Measurements from ENCODE around the gene JAZF1.
"Not testable (repeated sequence)": the region's sequence is repeated elsewhere in the genome, so short reads cannot be mapped to it uniquely, and the experiment has no call there.

Gene JAZF1

DNA sequence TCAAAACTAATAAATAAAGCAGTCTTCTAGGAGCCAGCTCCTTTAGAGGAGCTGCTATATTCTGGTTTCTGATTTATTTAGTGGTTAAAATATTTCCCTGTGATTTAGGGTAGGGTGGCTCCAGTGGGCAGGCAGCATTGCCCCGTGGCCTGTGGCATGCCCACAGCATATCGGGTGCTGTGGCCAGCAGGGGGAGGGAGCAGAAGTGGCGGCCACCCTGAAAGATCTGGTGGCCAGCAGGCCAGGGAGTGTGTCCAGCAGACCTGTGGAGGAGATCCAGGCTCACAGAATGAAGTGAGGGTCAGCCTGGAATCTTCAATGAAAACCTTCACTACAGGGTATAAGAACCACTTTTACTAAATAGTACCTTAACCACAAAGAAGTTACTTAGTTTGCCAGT lies 251.5 kb downstream of the JAZF1 start:
- H3K4me1 ChIP-seq (ENCODE audit: control insufficient read depth, insufficient read depth, low read length, unreplicated experiment) = peaks cover 13% of the 10 kb centered on the region
- H3K4me3 ChIP-seq (ENCODE audit: low read depth, low read length) = no peak overlapping the region
- H2AFZ ChIP-seq (ENCODE audit: low read length, unreplicated experiment) = no peak overlapping the region
- H3K79me2 ChIP-seq (ENCODE audit: control insufficient read depth, insufficient read depth, low read length, unreplicated experiment) = no peaks in the 10 kb centered on the region
- no peaks in the 10 kb centered on the region for H3K36me3 ChIP-seq (ENCODE audit: insufficient read depth, low read length)
- no peak overlapping the region for H3K27ac ChIP-seq (ENCODE audit: low read depth, low read length)
- H3K27me3 ChIP-seq (ENCODE audit: insufficient read depth, low read length) = no peaks in the 10 kb centered on the region

DNA sequence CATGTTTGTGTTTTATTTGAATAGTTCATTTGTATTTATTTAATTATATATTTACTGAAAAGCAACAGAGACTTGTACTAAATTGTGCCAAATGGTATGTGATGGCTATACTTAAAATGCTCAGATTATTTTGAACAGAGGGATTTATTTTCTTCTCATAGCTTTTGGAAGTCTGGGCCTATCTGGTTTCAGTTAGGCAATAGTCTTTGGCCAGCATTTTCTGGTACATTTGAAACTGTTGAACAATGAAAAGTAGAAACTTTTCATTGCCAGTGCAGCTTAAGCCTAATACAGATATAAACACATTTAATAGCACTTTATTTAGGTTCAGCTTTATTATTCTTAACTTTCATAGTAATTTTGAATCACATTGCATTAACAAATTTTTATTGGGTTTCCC lies 252.6 kb downstream of the JAZF1 start:
- Histone ChIP-seq H3K36me3 (ENCODE audit: insufficient read depth, low read length) (no peaks in the 10 kb centered on the region), H3K27me3 (ENCODE audit: insufficient read depth, low read length) (no peaks in the 10 kb centered on the region), H3K27ac (ENCODE audit: low read depth, low read length) (no peak overlapping the region), H3K4me3 (ENCODE audit: low read depth, low read length) (no peak overlapping the region), H3K79me2 (ENCODE audit: control insufficient read depth, insufficient read depth, low read length, unreplicated experiment) (no peaks in the 10 kb centered on the region), H2AFZ (ENCODE audit: low read length, unreplicated experiment) (no peak overlapping the region), H3K4me1 (ENCODE audit: control insufficient read depth, insufficient read depth, low read length, unreplicated experiment) (peaks cover 6% of the 10 kb centered on the region)

DNA sequence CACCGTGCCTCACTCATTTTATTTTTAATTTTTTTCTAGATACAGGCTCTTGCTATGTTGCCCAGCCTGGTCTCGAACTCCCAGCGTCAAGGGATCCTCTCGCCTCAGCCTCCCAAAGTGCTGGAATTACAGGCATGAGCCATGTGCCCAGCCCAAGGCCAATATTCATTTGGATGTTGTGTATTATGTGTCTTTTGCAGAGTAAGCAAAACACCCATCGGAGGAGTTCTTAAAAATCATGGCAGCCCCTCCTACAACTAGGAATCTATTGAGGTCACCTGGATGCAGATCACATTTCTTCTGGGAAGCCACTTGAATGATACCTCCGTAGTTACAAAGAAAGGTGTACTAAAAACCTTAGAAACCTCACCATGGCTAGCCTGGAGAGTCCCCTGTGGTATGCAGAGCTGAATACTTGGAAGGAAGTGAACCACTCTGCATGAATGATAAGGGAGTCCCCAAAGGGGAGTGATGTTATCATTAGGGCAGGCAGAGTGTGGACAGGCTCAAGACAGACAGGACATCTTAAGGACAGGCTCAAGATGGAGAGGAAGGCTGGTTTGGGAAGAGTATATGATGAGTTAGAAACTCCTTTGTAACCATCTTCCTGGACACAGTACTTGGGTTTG lies 254.9 kb downstream of the JAZF1 start:
- Histone ChIP-seq H3K36me3 (ENCODE audit: insufficient read depth, low read length) (no peaks in the 10 kb centered on the region), H3K27me3 (ENCODE audit: insufficient read depth, low read length) (no peaks in the 10 kb centered on the region), H3K79me2 (ENCODE audit: control insufficient read depth, insufficient read depth, low read length, unreplicated experiment) (no peaks in the 10 kb centered on the region), H3K4me1 (ENCODE audit: control insufficient read depth, insufficient read depth, low read length, unreplicated experiment) (peaks cover 10% of the 10 kb centered on the region), H3K4me3 (ENCODE audit: low read depth, low read length) (no peak overlapping the region), H2AFZ (ENCODE audit: low read length, unreplicated experiment) (no peak overlapping the region), H3K27ac (ENCODE audit: low read depth, low read length) (no peak overlapping the region)

DNA sequence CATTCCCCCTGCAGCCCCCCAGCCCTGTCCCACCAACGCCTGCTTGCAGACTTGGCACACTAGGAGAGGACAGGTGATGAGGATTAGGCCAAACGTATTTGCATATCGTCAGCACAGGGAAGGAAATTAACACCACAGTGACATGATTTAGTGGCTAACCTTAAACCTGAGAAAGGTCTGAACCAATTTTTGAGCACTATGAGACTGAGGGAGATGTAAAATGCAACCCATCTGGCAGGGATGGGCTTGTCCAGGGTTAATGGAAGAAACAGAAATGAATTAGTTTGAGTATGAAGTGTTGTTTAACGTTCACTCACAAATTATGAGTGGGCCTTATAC lies 257.0 kb downstream of the JAZF1 start:
- H3K4me1 ChIP-seq (ENCODE audit: control insufficient read depth, insufficient read depth, low read length, unreplicated experiment) = peaks cover 13% of the 10 kb centered on the region
- no peaks in the 10 kb centered on the region for H3K27me3 ChIP-seq (ENCODE audit: insufficient read depth, low read length)
- H3K79me2 ChIP-seq (ENCODE audit: control insufficient read depth, insufficient read depth, low read length, unreplicated experiment) = no peaks in the 10 kb centered on the region
- no peak overlapping the region for H3K27ac ChIP-seq (ENCODE audit: low read depth, low read length)
- H3K4me3 ChIP-seq (ENCODE audit: low read depth, low read length) = no peak overlapping the region
- H3K36me3 ChIP-seq (ENCODE audit: insufficient read depth, low read length) = no peaks in the 10 kb centered on the region
- no peak overlapping the region for H2AFZ ChIP-seq (ENCODE audit: low read length, unreplicated experiment)

DNA sequence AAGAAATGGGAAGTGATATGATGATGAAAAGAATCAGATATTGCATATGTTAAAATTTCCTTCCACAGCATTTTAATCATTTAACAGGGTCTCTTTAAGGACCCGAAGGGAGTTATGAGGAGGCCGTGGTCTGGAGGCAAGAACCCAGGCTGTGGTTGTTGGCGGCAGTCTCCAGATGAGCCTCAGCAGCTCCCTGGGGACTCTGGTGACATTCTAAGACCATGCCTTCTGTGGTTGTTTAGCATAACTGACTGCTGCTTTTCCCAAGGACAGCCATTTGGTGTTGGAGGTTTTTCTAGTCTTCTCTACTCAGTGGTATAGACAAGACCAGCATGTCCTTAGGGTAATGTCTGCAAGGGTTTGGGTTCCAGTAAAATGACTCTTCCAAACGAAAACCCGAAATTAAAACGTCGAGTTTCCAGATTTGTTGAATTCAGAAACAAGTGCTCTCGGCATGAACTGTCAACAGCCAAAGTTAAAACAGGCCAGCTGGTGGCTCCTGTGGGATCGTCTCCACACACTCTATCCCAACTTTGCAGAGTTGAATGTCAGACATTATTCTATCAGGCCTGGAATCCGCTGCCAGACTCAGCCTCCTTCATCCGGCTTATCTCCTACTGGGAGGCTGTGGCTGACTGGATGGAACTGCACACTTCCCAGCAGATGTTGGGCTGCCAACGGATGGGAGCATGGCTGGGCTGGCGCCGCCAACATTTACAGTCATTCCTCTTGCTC lies 257.5 kb downstream of the JAZF1 start:
- H2AFZ ChIP-seq (ENCODE audit: low read length, unreplicated experiment) = no peak overlapping the region
- H3K27ac ChIP-seq (ENCODE audit: low read depth, low read length) = no peak overlapping the region
- H3K79me2 ChIP-seq (ENCODE audit: control insufficient read depth, insufficient read depth, low read length, unreplicated experiment) = no peaks in the 10 kb centered on the region
- H3K36me3 ChIP-seq (ENCODE audit: insufficient read depth, low read length) = no peaks in the 10 kb centered on the region
- no peak overlapping the region for H3K4me3 ChIP-seq (ENCODE audit: low read depth, low read length)
- no peaks in the 10 kb centered on the region for H3K27me3 ChIP-seq (ENCODE audit: insufficient read depth, low read length)
- peaks cover 18% of the 10 kb centered on the region for H3K4me1 ChIP-seq (ENCODE audit: control insufficient read depth, insufficient read depth, low read length, unreplicated experiment)

DNA sequence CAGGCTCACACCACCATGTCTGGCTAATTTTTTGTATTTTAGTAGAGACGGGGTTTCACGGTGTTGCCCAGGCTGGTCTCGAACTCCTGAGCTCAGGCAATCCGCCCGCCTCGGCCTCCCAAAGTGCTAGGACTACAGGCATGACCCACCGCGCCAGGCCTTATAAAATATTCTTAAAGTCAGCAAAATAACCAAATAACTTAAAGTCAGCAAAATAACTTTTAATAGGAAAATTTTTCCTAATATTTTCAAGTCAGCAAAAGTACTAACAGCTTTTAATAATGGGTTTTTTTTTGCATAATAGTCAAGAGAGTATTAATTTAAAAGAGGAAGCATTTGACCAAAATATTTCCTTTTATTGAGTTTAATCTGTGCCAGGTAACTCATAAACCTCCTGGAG lies 258.2 kb downstream of the JAZF1 start:
- H3K4me1 ChIP-seq (ENCODE audit: control insufficient read depth, insufficient read depth, low read length, unreplicated experiment) = peaks cover 25% of the 10 kb centered on the region
- H3K36me3 ChIP-seq (ENCODE audit: insufficient read depth, low read length); H3K27ac ChIP-seq (ENCODE audit: low read depth, low read length); H3K4me3 ChIP-seq (ENCODE audit: low read depth, low read length); H2AFZ ChIP-seq (ENCODE audit: low read length, unreplicated experiment); H3K27me3 ChIP-seq (ENCODE audit: insufficient read depth, low read length); H3K79me2 ChIP-seq (ENCODE audit: control insufficient read depth, insufficient read depth, low read length, unreplicated experiment): not testable (repeated sequence)

DNA sequence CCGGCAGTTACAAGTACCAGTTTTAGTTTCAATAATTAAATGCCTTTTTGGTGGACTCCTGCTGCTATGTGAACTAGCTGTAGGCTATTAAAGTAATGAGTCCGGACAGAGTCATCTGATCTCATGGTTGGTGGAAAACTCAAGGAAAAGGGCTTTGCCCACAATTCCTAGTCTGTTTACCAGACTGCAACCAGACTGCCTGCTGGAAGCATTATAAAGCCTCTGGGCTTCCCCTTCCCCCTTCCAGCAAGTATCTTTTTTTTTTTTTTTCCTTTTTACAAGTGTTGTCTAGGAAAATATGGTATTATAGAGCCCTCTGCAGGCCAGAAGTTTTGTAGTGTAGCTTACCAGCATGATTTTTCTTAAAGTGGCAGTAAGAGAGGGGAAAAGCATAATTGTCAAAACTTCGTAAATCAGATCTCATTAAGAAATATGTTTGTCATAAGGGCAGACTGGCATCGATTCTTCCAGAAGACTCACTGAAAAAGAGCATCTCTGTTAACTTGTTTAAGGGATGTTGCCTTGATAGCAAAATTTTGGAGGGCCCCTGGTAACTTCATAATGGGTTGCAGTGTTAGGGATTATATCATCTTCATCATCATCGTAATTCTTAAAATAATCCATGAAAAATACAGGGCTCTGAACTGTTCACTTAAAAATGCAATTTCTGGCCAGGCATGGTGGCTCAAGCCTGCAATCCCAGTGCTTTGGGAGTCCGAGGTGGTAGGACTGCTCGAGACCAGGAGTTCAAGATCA lies 259.3 kb downstream of the JAZF1 start:
- Histone ChIP-seq H3K36me3 (ENCODE audit: insufficient read depth, low read length) (no peaks in the 10 kb centered on the region), H3K27ac (ENCODE audit: low read depth, low read length) (no peak overlapping the region), H3K27me3 (ENCODE audit: insufficient read depth, low read length) (no peaks in the 10 kb centered on the region), H3K79me2 (ENCODE audit: control insufficient read depth, insufficient read depth, low read length, unreplicated experiment) (no peaks in the 10 kb centered on the region), H2AFZ (ENCODE audit: low read length, unreplicated experiment) (no peak overlapping the region), H3K4me1 (ENCODE audit: control insufficient read depth, insufficient read depth, low read length, unreplicated experiment) (peaks cover 28% of the 10 kb centered on the region), H3K4me3 (ENCODE audit: low read depth, low read length) (no peak overlapping the region)

DNA sequence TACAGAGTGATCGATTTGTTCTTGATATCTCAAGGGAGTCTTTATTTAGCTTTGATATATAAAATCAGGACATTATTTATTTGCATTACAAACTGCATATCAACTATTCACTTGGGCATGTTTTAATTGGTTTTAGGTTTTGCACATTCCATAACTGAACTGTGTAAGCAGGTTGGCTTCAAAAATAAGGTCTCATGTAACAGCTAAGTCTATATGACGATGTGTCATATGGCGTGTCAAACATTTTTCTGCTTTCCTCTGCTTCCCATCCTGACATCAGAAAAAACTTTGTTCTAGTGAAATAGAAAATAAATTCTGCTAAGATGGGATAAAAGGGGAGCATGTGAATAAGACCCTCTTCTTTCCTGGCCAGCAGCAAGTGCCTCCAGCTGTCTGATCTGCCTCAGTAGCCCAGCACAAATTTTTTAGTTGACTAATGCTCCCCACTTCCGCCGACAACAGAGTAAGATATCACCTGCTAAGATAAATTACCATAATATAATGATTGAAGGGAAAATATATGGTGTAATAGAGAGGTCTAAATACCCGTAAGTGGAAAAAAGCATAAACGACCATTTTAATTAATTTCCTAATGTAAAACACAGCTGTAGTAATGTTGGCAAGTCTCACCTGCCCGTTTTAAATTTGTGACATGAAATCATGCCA lies 260.2 kb downstream of the JAZF1 start:
- no peak overlapping the region for H2AFZ ChIP-seq (ENCODE audit: low read length, unreplicated experiment)
- H3K4me1 ChIP-seq (ENCODE audit: control insufficient read depth, insufficient read depth, low read length, unreplicated experiment) = peaks cover 28% of the 10 kb centered on the region
- H3K27ac ChIP-seq (ENCODE audit: low read depth, low read length) = no peak overlapping the region

DNA sequence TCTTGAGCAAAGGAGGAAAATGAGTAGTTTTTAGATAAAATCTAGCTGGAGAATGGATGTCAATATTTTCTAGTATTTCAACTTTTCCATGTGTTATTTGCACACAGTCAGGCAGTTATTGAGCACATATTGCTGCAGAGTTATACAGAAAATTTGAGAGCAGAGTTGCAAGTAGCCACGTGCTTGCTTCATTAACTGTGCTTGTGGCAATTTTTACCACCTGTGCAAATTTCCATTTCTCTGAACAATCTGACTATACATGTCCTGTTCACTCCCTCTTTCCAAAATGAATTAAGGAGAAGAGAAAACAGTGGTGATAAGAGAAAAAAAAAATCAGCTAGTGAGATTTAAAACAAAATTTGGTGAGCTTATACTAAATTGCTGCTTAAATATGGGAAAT lies 262.1 kb downstream of the JAZF1 start:
- Histone ChIP-seq H3K36me3 (ENCODE audit: insufficient read depth, low read length) (no peaks in the 10 kb centered on the region), H3K4me1 (ENCODE audit: control insufficient read depth, insufficient read depth, low read length, unreplicated experiment) (peaks cover 21% of the 10 kb centered on the region), H3K27ac (ENCODE audit: low read depth, low read length) (no peak overlapping the region), H3K27me3 (ENCODE audit: insufficient read depth, low read length) (no peaks in the 10 kb centered on the region), H3K4me3 (ENCODE audit: low read depth, low read length) (no peak overlapping the region), H2AFZ (ENCODE audit: low read length, unreplicated experiment) (no peak overlapping the region), H3K79me2 (ENCODE audit: control insufficient read depth, insufficient read depth, low read length, unreplicated experiment) (no peaks in the 10 kb centered on the region)

More for the DNA sequence above, 260.2 kb downstream of the JAZF1 start:
- Histone ChIP-seq H3K79me2 (ENCODE audit: control insufficient read depth, insufficient read depth, low read length, unreplicated experiment) (no peaks in the 10 kb centered on the region), H3K4me3 (ENCODE audit: low read depth, low read length) (no peak overlapping the region), H3K36me3 (ENCODE audit: insufficient read depth, low read length) (no peaks in the 10 kb centered on the region), H3K27me3 (ENCODE audit: insufficient read depth, low read length) (no peaks in the 10 kb centered on the region)

DNA sequence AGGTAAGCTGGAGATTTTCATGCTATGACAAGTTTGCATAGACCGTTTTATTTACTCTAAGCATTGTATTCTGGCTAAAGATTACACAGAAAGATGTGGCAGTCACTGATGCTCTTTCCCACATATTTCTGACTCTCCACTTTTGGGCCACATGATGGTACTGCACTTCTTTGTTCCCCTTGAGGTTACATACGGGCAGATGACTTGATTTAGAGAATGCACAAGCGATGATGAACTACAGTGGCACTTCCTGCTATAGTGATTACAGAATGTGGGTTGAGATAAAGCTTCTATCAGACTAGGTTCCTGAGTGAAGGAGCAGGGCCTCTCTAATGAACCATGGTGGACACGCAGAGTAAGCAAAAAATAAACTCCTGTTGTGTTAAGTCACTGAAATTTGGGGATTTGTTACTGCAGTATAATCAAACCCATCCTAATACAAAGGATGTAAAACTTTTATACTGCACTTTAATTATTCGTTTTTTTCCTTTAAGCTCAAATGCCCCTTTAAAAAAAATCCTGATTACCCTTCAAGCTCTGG lies 262.8 kb downstream of the JAZF1 start:
- Histone ChIP-seq H3K79me2 (ENCODE audit: control insufficient read depth, insufficient read depth, low read length, unreplicated experiment) (no peaks in the 10 kb centered on the region), H3K4me1 (ENCODE audit: control insufficient read depth, insufficient read depth, low read length, unreplicated experiment) (peaks cover 21% of the 10 kb centered on the region), H3K27me3 (ENCODE audit: insufficient read depth, low read length) (no peaks in the 10 kb centered on the region), H3K36me3 (ENCODE audit: insufficient read depth, low read length) (no peaks in the 10 kb centered on the region), H3K27ac (ENCODE audit: low read depth, low read length) (no peak overlapping the region), H2AFZ (ENCODE audit: low read length, unreplicated experiment) (no peak overlapping the region), H3K4me3 (ENCODE audit: low read depth, low read length) (no peak overlapping the region)
